CD4-positive, CD25-positive, alpha-beta regulatory T cell (primary cell): ENCODE results near the gene CAMTA2. TPM values are rescaled to one million over a fixed set of nuclear protein-coding genes. Genes with fewer than 3 reads are reported as not detected.
"Not testable (repeated sequence)": the region's sequence is repeated elsewhere in the genome, so short reads cannot be mapped to it uniquely, and the experiment has no call there.

Experiments
- ATAC-seq, 2 donors: fragments of 150-1000 bp; cut with Tn5 transposase; one replicate each; pipeline ENCODE4 v1.10.0; 2021; ENCODE audit warnings: low read depth in 2 of 2, moderate number of reproducible peaks in 2 of 2, moderate library complexity in 1 of 2
- DNase-seq, 3 donors: peaks; one replicate each; pipeline versions ENCODE4 v3.0.0 to v3.0.0-alpha.2; 2012 to 2022; ENCODE audit warnings: mixed read lengths in 1 of 3
- H3K27ac ChIP-seq: one replicate; pipeline ENCODE4 v1.7.0; 2013; ENCODE audit warnings: mild to moderate bottlenecking, low read length; ENCODE audit not compliant: insufficient read depth, poor library complexity, severe bottlenecking
- H3K27me3 ChIP-seq: one replicate; pipeline ENCODE4 v1.7.0; 2013; ENCODE audit warnings: low read length; ENCODE audit not compliant: control insufficient read depth, insufficient read depth
- H3K36me3 ChIP-seq: one replicate; pipeline ENCODE4 v1.7.0; 2013; ENCODE audit warnings: mild to moderate bottlenecking, low read length, moderate library complexity; ENCODE audit not compliant: control insufficient read depth, insufficient read depth
- H3K4me1 ChIP-seq: 2 replicates; pipeline ENCODE4 v1.7.0; 2013; ENCODE audit warnings: mild to moderate bottlenecking, low read length; ENCODE audit not compliant: insufficient read depth, control insufficient read depth, poor library complexity, severe bottlenecking
- H3K4me3 ChIP-seq: one replicate; pipeline ENCODE4 v1.7.0; 2013; ENCODE audit warnings: low read depth, mild to moderate bottlenecking, low read length, moderate library complexity
- H3K9me3 ChIP-seq, 2 experiments: 1 replicate in 1 of 2; 2 replicates in 1 of 2; pipeline ENCODE4 v1.7.0; 2013; ENCODE audit warnings: low read length in 2 of 2, mild to moderate bottlenecking in 1 of 2, moderate library complexity in 1 of 2; ENCODE audit not compliant: control insufficient read depth in 2 of 2
- H3K27ac Mint-ChIP-seq, 3 donors: one replicate each; pipeline ENCODE4 v1.8.0; 2020 to 2022; ENCODE audit warnings: mild to moderate bottlenecking in 3 of 3, mixed read lengths in 3 of 3, moderate library complexity in 2 of 3
- H3K27me3 Mint-ChIP-seq: one replicate; pipeline ENCODE4 v1.8.0; 2022; ENCODE audit warnings: mild to moderate bottlenecking, mixed read lengths
- H3K36me3 Mint-ChIP-seq: one replicate; pipeline ENCODE4 v1.8.0; 2020; ENCODE audit warnings: mixed read lengths
- H3K4me1 Mint-ChIP-seq, 4 donors: one replicate each; pipeline ENCODE4 v1.8.0; 2020 to 2022; ENCODE audit warnings: mixed read lengths in 4 of 4, mild to moderate bottlenecking in 1 of 4
- H3K4me3 Mint-ChIP-seq, 4 donors: one replicate each; pipeline ENCODE4 v1.8.0; 2020 to 2022; ENCODE audit warnings: mild to moderate bottlenecking in 4 of 4, mixed read lengths in 4 of 4, moderate library complexity in 3 of 4
- H3K9me3 Mint-ChIP-seq, 7 donors: one replicate each; pipeline ENCODE4 v1.8.0; 2020 to 2022; ENCODE audit warnings: mixed read lengths in 7 of 7, mild to moderate bottlenecking in 3 of 7, moderate library complexity in 2 of 7
- polyA plus RNA-seq, 4 donors: library from polyadenylated mRNA; unstranded; fragments of 300-500 nt; fragmentation: Illumina TruSeq; gene quantifications; one replicate each; pipeline ENCODE4 v1.2.3, GENCODE V29; 2021
- total RNA-seq: library from RNA; stranded (reverse); gene quantifications from one replicate; pipeline ENCODE4 v1.2.3, GENCODE V29; 2022

The CAMTA2 gene
- total and polyA plus RNA-seq, 5 donors from 2014 or later: 4.7 to 69.8 (median 6.8) TPM

DNA sequence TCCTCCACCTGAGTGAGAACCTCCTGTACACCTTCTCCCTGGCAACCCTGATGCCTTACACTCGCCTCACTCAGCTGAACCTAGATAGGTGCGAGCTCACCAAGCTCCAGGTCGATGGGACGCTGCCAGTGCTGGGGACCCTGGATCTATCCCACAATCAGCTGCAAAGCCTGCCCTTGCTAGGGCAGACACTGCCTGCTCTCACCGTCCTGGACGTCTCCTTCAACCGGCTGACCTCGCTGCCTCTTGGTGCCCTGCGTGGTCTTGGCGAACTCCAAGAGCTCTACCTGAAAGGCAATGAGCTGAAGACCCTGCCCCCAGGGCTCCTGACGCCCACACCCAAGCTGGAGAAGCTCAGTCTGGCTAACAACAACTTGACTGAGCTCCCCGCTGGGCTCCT is 54.7 kb downstream of the CAMTA2 start:
- peaks cover 10% of the 10 kb centered on the region for H3K4me1 ChIP-seq
- no peaks in the 10 kb centered on the region for H3K9me3 ChIP-seq
- no peak overlapping the region for H3K4me3 Mint-ChIP-seq
- H3K9me3 Mint-ChIP-seq: no peaks in the 10 kb centered on the region
- H3K36me3 ChIP-seq: peaks cover 3% of the 10 kb centered on the region
- H3K27me3 ChIP-seq: no peaks in the 10 kb centered on the region
- H3K27ac ChIP-seq: no peak overlapping the region
- DNase-seq (no peak), ATAC-seq (no peak)
- H3K27me3 Mint-ChIP-seq: no peaks in the 10 kb centered on the region
- H3K4me1 Mint-ChIP-seq: peaks cover 0 to 35% (median 16%) of the 10 kb centered on the region in 4 donors
- H3K27ac Mint-ChIP-seq: peak overlapping the region in 1 of 3 donors; percentile 51
- no peak overlapping the region for H3K4me3 ChIP-seq
- H3K36me3 Mint-ChIP-seq: peaks cover 19% of the 10 kb centered on the region

DNA sequence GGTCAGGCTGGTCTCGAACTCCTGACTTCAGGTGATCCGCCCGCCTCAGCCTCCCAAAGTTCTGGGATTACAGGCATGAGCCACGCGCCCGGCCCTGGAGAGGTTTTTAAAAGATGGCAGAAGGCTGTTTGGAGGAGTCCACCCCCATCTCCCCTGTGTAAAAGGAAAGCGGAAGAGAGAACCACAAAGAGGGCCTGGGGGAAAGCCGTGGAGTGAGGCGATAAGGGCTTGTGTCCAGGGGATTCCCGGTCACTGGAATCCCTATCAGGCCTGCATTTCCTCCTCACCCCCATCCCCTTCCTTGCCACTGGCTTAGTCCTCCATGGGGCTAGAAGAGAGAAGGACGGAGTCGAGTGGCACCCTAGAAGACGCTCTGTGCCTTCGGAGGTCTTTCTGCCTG is 55.5 kb downstream of the CAMTA2 start, which contains the start of gene GP1BA:
Gene GP1BA (plus strand): TSS at position 315 of the 400 bp plus-strand sequence. CDS start 328 bp downstream, outside the sequence.
- Histone ChIP-seq H3K4me1 (peaks cover 10% of the 10 kb centered on the region), H3K27ac (no peak within 1 kb of the TSS), H3K9me3 (no peaks in the 10 kb centered on the region), H3K36me3 (no peaks in the 10 kb centered on the region), H3K27me3 (no peaks in the 10 kb centered on the region), H3K4me3 (no peak within 1 kb of the TSS)
- no peak for ATAC-seq
- H3K9me3 Mint-ChIP-seq: no peaks in the 10 kb centered on the region
- no peak within 1 kb of the TSS for H3K4me3 Mint-ChIP-seq
- DNase-seq: no peak
- H3K27ac Mint-ChIP-seq: peak within 1 kb of the TSS in 1 of 3 donors; percentile 51
- H3K4me1 Mint-ChIP-seq: peaks cover 0 to 30% (median 16%) of the 10 kb centered on the region in 4 donors
- no peaks in the 10 kb centered on the region for H3K27me3 Mint-ChIP-seq
- H3K36me3 Mint-ChIP-seq: peaks cover 19% of the 10 kb centered on the region

DNA sequence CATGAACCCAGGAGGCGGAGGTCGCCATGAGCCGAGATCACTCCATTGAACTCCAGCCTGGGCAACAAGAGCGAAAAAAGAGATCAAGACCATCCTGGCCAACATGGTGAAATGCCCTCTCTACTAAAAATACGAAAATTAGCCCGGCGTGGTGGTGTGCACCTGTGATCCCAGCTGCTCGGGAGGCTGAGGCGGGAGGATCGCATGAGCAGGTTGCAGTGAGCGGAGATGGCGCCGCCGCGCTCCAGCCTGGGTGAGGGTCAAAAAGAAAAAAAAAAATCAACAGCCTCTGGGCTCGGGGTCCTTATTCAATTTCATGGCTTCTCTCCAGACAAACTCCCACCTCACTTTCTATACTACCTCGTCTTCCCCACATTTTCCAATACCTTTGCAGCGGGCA is 58.6 kb downstream of the CAMTA2 start:
- no peaks in the 10 kb centered on the region for H3K27me3 Mint-ChIP-seq
- H3K27ac Mint-ChIP-seq: peak overlapping the region in 2 of 3 donors; percentile 60 to 62
- H3K36me3 ChIP-seq: no peaks in the 10 kb centered on the region
- no peak overlapping the region for H3K27ac ChIP-seq
- H3K9me3 ChIP-seq: no peaks in the 10 kb centered on the region
- no peaks in the 10 kb centered on the region for H3K9me3 Mint-ChIP-seq
- ATAC-seq (no peak), DNase-seq (no peak)
- no peaks in the 10 kb centered on the region for H3K27me3 ChIP-seq
- H3K4me3 Mint-ChIP-seq: no peak overlapping the region
- peaks cover 3% of the 10 kb centered on the region for H3K4me1 ChIP-seq
- peaks cover 0 to 14% (median 5%) of the 10 kb centered on the region in 4 donors for H3K4me1 Mint-ChIP-seq
- H3K36me3 Mint-ChIP-seq: peaks cover 21% of the 10 kb centered on the region
- H3K4me3 ChIP-seq: no peak overlapping the region

DNA sequence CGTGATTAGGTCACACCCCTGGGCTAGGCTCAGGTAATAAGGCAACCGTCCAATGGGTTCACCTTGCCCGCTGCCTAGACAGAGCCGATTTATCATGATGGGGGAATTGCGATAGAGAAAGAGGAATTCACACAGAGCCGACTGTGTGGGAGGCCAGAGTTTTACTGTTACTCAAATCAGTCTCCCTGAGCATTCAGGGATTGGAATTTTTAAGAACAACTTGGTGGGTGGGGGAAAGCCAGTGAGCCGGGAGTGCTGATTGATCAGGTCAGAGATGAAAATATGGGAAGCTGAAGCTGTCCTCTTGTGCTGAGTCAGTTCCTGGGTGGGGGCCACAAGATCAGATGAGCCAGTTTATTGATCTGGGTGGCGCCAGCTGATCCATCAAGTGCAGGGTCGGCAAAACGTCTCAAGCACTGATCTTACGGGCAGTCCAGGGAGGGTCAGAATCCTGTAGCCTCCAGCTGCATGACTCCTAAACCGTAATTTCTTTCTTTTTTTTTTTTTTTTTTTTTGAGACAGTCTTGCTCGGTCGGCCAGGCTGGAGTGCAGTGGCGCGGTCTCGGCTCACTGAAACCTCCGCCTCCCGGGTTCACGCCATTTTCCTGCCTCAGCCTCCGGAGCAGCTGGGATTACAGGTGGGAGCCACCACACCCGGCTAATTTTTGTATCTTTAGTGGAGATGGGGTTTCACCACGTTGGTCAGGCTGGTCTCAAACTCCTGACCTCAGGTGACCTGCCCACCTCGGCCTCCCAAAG is 60.7 kb downstream of the CAMTA2 start:
- not testable (repeated sequence) for ATAC-seq, DNase-seq, H3K36me3 ChIP-seq, H3K4me1 Mint-ChIP-seq, H3K27me3 Mint-ChIP-seq, H3K9me3 ChIP-seq, H3K27me3 ChIP-seq, H3K27ac Mint-ChIP-seq, H3K27ac ChIP-seq, H3K9me3 Mint-ChIP-seq, H3K4me3 ChIP-seq, H3K4me1 ChIP-seq, H3K4me3 Mint-ChIP-seq
- peaks cover 21% of the 10 kb centered on the region for H3K36me3 Mint-ChIP-seq

DNA sequence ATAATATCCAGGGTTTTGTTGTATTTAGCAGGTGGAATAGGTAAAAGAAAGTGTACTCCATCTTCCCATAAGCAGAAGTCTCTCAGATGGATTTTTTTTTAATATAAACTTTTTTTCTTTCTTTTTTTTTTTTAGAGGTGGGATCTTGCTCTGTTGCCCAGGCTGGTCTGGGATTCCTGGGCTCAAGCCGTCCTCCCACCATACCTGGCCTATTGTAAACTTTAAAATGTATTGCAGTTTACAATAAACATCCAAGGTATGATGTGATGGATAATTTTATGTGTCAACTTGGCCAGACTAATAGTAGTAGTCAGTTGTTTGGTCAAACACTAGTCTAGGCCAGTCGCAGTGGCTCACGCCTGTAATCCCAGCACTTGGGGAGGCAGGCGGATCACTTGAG is 66.2 kb downstream of the CAMTA2 start:
- Mint-ChIP-seq H3K9me3 (no peaks in the 10 kb centered on the region), H3K36me3 (peaks cover under 1% of the 10 kb centered on the region), H3K4me3 (no peak overlapping the region), H3K27ac (peak overlapping the region in 1 of 3 donors; percentile 29), H3K4me1 (no peaks in the 10 kb centered on the region), H3K27me3 (no peaks in the 10 kb centered on the region)
- H3K36me3 ChIP-seq: no peaks in the 10 kb centered on the region
- no peak for ATAC-seq
- H3K4me1 ChIP-seq: no peaks in the 10 kb centered on the region
- H3K9me3 ChIP-seq: no peaks in the 10 kb centered on the region
- H3K4me3 ChIP-seq: no peak overlapping the region
- H3K27me3 ChIP-seq: no peaks in the 10 kb centered on the region
- H3K27ac ChIP-seq: no peak overlapping the region
- no peak for DNase-seq

DNA sequence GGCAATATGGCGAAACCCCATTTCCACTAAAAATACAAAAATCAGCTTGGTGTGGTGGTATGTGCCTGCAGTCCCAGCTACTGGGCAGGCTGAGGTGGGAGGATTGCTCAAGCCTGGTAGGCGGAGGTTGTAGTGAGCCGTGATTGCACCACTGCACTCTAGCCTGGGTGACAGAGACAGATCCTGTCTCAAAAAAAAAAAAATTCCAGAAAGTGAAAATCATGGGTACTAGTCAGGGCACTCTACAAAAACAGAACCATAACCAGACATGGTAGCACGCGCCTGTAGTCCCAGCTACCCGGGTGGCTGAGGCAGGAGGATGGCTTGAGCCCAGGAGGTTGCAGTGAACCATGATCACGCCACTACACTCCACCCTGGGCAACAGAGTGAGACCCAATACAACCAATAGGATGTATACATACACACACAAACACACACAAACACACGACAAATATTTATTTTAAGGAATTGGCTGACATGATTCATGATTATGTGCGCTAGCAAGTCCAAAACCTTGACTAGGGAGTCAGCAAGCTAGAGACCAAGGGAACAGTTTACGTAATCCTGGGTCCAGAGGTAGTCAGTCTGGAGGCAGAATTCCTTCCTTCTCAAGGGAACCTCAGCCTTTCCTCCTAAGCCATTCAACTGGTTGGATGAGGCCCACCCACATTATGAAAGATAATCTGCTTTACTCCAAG is 67.0 kb downstream of the CAMTA2 start:
- Mint-ChIP-seq H3K27me3 (no peaks in the 10 kb centered on the region), H3K27ac (peak overlapping the region in 1 of 3 donors; percentile 29), H3K4me3 (no peak overlapping the region), H3K4me1 (no peaks in the 10 kb centered on the region), H3K36me3 (no peaks in the 10 kb centered on the region), H3K9me3 (no peaks in the 10 kb centered on the region)
- ATAC-seq: no peak
- no peaks in the 10 kb centered on the region for H3K27me3 ChIP-seq
- no peak overlapping the region for H3K27ac ChIP-seq
- H3K4me1 ChIP-seq: no peaks in the 10 kb centered on the region
- no peak for DNase-seq
- no peaks in the 10 kb centered on the region for H3K9me3 ChIP-seq
- H3K4me3 ChIP-seq: no peak overlapping the region
- H3K36me3 ChIP-seq: no peaks in the 10 kb centered on the region

DNA sequence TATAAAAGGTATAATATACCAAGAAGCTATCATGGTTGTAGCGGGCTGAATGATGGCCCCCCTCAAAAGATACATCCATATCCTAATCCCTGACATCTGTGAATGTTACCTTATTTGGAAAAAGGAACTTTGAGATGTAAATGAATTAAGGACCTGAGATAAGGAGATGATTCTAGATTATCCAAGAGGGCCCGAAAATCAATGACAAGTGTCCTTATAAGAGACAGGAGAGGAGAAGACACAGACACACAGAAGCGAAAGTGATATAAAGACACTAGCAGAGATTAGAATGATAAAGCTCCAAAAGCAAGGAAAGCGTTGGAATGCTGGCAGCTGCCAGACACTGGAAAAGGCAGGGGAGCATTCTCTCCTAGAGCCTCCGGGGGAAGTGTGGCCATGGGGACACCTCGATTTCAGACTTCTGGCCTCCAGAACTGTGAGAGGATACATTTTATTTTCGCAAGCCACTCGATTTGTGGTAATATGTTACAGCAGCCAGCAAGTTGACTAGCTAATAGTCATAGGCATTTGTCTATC is 67.9 kb downstream of the CAMTA2 start:
- H3K4me1 Mint-ChIP-seq: no peaks in the 10 kb centered on the region
- no peaks in the 10 kb centered on the region for H3K27me3 ChIP-seq
- no peaks in the 10 kb centered on the region for H3K9me3 Mint-ChIP-seq
- H3K27me3 Mint-ChIP-seq: no peaks in the 10 kb centered on the region
- no peaks in the 10 kb centered on the region for H3K4me1 ChIP-seq
- ATAC-seq: no peak
- DNase-seq: no peak
- H3K4me3 ChIP-seq: no peak overlapping the region
- no peaks in the 10 kb centered on the region for H3K36me3 ChIP-seq
- no peak overlapping the region for H3K27ac ChIP-seq
- no peaks in the 10 kb centered on the region for H3K36me3 Mint-ChIP-seq
- H3K4me3 Mint-ChIP-seq: no peak overlapping the region
- no peaks in the 10 kb centered on the region for H3K9me3 ChIP-seq
- H3K27ac Mint-ChIP-seq: no peak overlapping the region
